Renal pelvis (tissue), 12 donors: ENCODE results near the gene MYH13. TPM values are rescaled to one million over a fixed set of nuclear protein-coding genes. Genes with fewer than 3 reads are reported as not detected.

Experiments
- DNase-seq: peaks from one replicate; pipeline ENCODE4 v3.0.0-alpha.2; 2013
- long read RNA-seq, 16 experiments: transcript quantifications; one replicate each; lab custom pipeline, GENCODE V29; 2026
- polyA plus RNA-seq, 3 donors: library from polyadenylated mRNA; unstranded; fragments of 120-200 nt; gene quantifications; one replicate each; pipeline ENCODE4 v1.2.1, GENCODE V29; 2013; ENCODE audit not compliant: insufficient read length in 3 of 3

Gene MYH13
- under 1 TPM; 0.15 to 0.30 (median 0.20) TPM for polyA plus RNA-seq
- long read RNA-seq, donor 1, result 0 reads
- long read RNA-seq, donor 2, result 0 reads
- long read RNA-seq, donor 3, result 0 reads
- long read RNA-seq, donor 4, result 0 reads
- long read RNA-seq, donor 5, result 0 reads
- long read RNA-seq, donor 6, result 0 reads
- long read RNA-seq, donor 7, result 0 reads
- long read RNA-seq, donor 8, result 0 reads
- long read RNA-seq, donor 9, result 0 reads
- long read RNA-seq, donor 10, result 0 reads
- long read RNA-seq, donor 11, result 0 reads
- long read RNA-seq, donor 12, result 0 reads
- long read RNA-seq, donor 13, result 0 reads
- long read RNA-seq, donor 14, result 0 reads
- long read RNA-seq, donor 15, result 0 reads
- long read RNA-seq, donor 16, result 0 reads

- no peak for DNase-seq
Measured at GRCh38 chr17:10372906-10373305, at the start of gene MYH13. Gene MYH13 (minus strand): TSS chr17:10373006. CDS start chr17:10364530, 8,476 bp downstream.

GRCh38 chr17:10421900-10422542 lies 49.2 kb upstream of the MYH13 start, which contains the start of gene MYH8:
Gene MYH8 (minus strand): TSS chr17:10421950. CDS start chr17:10420227, 1,723 bp downstream.
- no peak for DNase-seq

GRCh38 chr17:10421211-10421610 lies 48.4 kb upstream of the MYH13 start:
- no peak for DNase-seq

- DNase-seq, result no peak
Measured at GRCh38 chr17:10420811-10421210, 48.0 kb upstream of the MYH13 start.

- no peak for DNase-seq
Measured at GRCh38 chr17:10417431-10417830, 44.6 kb upstream of the MYH13 start.

- DNase-seq, result no peak
Measured at GRCh38 chr17:10415161-10415560, 42.4 kb upstream of the MYH13 start.

- no peak for DNase-seq
Measured at GRCh38 chr17:10403589-10403988, 30.8 kb upstream of the MYH13 start.

GRCh38 chr17:10398352-10398751 lies 25.5 kb upstream of the MYH13 start:
- no peak for DNase-seq

- DNase-seq, result no peak
Measured at GRCh38 chr17:10396524-10397163, 23.8 kb upstream of the MYH13 start.

GRCh38 chr17:10394201-10394887 lies 21.5 kb upstream of the MYH13 start:
- no peak for DNase-seq

- DNase-seq, result no peak
Measured at GRCh38 chr17:10392880-10393279, 20.1 kb upstream of the MYH13 start.

GRCh38 chr17:10385871-10386270 lies 13.1 kb upstream of the MYH13 start:
- no peak for DNase-seq

- DNase-seq, result peak; percentile 76
Measured at GRCh38 chr17:10384175-10384574, 11.4 kb upstream of the MYH13 start.

- DNase-seq, result no peak
Measured at GRCh38 chr17:10380631-10381408, 8.0 kb upstream of the MYH13 start.

- DNase-seq, result no peak
Measured at GRCh38 chr17:10370016-10370608, 2.7 kb downstream of the MYH13 start.

GRCh38 chr17:10369239-10369638 lies 3.6 kb downstream of the MYH13 start:
- no peak for DNase-seq

- DNase-seq, result no peak
Measured at GRCh38 chr17:10368561-10368960, 4.2 kb downstream of the MYH13 start.

GRCh38 chr17:10360578-10360977 lies 12.2 kb downstream of the MYH13 start:
- DNase-seq, result no peak

GRCh38 chr17:10357768-10358167 lies 15.0 kb downstream of the MYH13 start:
- DNase-seq, result no peak

- no peak for DNase-seq
Measured at GRCh38 chr17:10354651-10355050, 18.2 kb downstream of the MYH13 start.

GRCh38 chr17:10352893-10353292 lies 19.9 kb downstream of the MYH13 start:
- no peak for DNase-seq
